ENCODE data around the gene PHACTR3. TPM values are rescaled to one million over a fixed set of nuclear protein-coding genes. Genes with fewer than 3 reads are reported as not detected.

The PHACTR3 gene
- total RNA-seq, 1 donor from 2014 or later, result 0.51 TPM

DNA sequence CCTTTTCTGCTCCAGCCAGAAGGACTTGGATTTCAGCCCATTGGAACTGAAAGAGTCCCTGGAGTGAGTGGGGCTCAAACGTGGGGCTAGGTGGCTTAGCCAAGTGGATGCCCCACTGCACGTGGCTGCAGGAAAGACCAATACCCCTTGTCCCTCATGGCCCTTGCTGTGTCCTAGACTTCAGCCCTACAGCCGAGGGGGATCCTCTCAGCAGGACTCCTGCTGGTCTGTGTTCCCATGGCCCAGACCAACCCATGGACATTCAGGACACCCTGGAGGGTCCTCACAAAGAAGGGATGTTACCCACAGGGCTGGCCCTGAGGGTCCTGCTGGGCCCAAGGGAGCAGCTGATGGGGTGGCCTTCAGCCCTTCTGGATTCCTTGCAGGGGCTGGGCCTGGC lies 30.0 kb upstream of the PHACTR3 start:
- DNase-seq, result no peak

DNA sequence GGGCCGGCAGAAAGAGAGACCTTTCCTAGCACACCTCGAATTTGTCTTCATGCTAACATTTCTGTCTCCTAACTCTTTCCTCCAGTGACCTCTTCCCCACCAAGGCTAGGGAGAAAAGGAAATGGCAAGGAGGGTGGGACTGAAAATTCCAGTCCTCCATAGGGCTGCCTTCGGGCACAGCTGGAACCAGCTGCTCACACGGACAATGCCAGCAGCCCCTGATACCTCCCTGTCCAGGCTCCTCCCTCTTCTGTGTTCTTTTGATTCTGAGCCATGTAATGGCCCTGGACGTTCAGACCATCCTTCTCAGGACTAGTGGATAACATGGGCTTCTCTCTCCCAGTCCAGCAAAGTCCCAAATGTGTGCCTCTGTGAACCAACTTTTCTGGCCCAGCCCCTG lies 29.1 kb upstream of the PHACTR3 start:
- no peak for DNase-seq

DNA sequence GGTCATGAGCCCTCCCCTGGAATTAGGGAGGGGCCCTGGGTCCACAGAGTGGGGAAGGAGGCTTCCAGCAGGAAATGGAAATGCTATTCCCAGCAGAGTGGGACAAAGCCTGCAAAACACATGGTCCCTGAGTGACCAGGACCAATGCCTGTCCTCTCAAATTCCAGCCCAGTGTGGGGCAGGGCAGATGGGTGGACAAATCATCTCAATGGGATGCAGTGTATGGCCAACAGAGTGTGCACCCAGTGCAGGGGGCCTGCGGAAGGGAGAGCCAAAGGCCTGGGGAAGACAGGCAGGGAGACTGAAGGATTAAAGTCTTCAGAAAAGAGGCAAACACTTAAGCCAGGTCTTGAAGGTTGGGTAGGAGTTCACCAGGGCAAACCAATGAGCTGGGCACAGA lies 28.7 kb upstream of the PHACTR3 start:
- no peak for DNase-seq

DNA sequence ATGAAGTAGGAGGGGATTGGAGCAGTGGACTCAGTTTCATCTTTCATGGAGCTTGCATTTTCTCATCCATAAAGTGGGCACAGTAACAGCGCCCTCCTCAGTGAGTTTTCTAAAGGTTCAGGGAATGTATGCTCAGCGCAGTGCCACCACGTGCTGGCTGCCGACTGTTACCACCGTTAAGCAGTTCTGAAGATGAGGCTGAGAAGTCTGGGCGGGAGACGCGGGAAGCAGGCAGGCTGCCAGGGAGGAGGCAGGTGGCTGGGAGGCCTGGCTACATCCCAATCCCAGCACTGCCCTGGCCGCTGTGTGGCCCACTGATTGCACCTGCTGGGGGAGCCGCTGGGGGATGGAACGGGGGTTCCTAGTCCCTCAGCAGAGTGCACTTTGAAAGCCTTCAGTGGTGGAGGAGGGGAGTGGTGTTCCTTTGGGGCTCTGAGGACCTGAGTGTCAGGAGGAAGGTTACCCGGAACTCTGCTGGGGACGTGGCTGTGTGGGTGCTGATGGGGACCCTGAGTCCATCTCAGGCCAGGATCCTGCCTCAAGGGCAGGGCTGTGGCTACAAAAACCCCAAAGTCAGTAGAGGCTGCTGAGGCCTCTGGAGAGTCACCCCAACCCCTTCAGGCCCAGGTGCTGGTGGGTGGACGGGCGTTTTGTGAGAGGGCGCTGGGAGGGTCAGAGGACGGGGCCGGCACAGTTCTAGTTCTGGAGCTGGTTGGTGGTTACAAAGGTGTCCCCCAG lies 28.0 kb upstream of the PHACTR3 start:
- DNase-seq, result no peak

DNA sequence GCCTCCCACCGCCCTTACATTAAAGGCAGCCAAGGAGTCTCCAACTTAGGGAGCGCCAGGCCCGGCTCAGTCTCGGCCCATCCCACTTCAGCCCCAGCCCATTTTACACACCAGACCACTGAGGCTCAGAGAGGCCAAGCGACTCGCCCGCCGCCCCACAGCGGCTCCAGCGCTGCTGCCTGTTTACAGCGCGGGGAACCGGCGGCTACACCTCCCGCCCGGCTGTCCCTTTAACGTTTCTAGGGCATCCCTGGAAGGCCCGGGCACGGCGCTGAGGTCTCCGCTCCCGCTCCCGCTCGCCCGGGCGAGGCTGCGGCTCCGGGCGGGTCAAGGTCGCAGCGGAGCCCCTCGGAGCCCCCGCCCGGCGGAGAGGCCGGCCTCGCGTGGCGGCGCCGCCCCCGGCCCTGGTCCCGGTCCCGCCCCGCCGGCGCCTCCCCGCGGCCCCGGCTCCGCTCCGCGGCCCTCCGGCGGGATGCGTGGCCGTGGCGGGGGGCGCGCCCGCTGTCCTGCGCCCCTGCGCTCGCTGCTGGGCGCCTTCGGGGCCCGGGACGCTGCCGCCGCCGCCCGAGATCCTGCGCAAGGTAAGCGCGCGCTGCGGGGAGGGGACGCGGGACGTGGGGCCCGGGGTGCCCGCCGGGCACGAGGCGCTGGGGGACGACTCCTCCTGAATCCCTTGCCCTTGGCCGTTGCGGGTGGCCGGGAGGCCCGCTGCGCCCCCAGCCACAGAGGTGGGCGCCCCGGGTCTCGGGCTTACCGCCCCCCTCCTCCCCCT lies 27.1 kb upstream of the PHACTR3 start:
- no peak for DNase-seq

DNA sequence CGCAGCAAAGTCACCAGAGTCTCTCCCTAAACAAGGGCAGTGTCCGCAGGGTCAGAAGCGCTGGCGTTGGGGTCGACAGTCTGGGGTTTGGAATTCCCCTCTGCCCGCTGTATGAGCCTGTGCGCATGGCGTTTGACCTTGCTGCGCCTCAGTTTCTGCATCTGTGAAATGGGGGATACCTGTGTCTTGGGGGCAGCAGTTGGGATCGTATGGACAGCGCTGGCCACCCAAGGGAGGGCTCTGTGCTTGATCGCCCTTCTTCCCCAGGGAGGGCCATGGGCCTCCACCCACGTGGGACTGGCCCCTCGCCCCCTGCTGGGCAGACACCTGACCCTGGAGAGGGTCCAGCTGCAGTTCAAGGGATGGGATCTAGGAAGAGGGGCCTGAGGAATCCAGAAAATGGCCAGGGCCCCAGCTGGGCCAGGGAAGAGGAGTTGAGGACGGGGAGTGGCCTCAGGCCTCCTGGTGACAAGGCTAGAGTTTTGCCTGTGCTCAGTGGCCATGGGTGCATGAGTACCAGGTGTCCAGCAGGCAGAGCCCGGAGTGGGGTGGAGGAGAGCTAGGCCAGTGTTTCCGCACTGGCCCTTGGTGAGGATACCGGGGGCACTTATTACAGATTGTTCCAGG lies 26.4 kb upstream of the PHACTR3 start:
- DNase-seq, result no peak

DNA sequence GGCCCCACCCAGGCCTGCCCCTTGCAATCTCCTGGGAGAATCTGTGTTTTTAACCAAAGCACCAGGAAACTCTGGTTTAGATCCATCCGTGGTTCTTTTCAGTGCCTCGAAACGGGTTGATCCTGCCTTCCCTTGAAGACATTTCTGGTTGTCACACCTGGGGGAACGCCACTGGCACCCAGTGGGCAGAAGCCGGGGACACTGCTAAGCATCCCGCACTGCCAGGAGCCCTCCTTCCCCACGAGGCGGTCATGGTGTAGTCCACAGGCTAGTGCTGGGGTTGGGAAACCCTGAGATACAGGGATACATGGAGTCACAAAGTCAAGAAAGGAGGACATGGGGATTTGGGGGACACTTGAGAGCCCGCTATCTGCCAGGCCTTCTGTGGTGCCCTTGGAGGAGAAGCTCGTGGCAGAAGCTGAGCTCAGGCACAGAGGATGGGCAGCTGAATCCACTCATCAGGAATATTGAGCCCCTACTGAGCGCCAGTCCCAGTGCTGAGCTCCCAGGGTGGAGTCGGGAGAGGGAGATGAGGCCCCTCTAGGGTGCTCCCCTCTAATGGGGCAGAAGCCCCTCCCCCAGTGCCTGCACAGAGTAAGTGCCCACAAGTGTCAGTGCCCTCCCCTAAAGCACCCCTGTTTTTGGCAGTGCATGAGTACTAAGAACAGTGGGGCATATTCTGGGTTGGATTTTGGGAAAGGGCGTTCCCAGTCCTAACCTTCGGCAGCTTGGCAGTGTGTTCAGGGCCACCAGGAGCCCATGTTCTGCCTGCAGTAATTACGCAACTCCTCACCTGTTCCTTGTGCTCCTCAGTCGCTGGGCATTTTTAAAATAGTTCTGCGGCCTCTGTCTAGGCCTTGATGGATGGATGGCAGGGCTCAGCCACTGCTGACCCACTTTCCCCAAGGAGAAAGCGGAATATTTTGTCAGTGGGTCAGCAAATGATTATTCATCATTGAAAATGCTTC lies 25.6 kb upstream of the PHACTR3 start:
- no peak for DNase-seq

DNA sequence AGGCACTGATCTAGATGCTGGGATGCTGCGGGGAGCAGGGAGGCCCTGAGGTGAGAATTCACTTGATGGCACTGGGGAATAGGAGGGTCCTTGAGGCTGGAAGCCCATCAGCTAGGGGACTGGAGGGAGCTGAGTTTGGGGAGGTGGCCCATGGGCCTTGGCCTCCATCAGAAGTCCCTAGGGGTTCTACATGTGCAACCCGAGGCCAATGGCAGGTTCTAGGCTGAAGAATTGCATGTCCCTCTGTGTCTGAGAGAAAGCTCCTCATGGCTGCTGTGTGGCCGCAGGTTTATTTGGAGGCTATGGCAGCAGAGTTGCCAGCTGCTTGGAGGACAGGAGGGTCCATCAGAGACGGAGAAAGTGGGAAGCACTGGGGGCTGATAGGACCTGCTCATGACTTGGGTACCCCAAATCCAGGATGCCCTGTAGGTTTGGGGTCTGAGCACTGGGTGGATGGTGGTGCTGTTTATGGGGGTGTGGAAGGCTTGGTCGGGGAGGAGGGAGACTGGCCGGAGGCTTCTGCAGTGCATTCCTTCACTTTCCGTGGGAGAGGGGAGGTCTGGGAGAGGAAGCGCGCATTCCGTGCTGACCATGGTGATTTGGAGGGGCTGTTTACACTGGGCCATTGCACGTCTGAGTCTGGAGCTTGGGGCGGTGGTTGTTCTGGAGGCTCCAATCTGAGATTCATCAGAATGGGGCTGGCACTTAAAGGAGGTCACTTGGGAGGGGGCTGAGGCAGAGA lies 24.8 kb upstream of the PHACTR3 start:
- no peak for DNase-seq

DNA sequence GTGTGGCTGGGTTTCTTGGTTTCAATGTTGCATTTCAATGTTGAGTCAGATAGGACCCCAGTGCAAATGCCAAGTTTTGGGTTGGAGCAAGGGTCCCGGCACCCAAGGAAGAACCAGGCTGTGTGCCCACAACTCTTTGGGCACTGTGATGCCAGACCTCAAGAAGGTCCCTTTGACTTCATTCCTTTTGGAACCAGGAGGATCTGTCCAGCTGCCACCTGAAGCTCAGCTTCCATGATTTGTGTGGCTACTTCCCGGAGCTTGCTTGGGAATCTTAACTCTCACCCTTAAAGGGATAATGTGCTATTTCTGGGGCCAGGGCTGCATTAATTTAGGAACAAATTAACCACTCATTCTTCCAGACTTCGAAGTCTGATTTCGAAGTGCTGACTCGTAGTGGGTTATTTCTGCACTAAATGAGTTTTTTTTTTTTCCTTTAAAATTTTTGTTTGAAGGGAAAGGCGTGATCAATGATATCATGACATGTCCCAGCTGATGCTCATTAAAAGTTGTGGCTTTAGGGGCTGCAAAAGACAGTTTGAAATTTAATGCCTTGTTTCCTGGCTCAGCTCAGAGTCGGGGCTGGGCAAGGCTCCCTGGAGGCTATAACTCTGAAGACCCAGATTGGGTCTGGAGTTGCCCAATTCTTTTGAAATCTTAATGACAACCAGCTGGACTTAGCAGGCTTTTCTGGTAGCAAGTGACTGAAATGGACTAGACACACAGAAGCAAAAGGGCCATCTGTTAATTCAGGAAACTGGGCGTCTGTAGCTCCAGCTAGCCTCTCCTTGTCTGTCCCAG lies 24.0 kb upstream of the PHACTR3 start:
- no peak for DNase-seq

DNA sequence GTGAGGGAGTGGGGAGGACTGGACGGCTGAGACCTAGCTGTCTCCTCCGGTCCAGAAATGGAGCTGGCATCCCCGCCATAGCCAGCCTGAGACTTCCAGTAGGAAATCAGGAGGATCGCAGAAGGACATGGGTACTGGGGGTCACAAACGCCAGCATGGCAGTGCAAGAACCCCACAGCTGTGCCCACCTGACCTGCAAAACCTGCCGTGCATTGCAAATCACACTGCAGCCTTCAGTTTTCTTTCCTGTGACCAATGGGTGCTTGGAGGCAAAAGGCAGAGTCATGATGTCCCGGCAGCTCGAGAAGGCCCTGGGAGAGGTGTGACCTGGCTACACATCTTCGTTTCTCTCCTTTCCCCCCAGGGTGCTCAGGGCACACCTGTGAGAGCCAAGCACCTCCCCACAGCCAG lies 23.3 kb upstream of the PHACTR3 start:
- no peak for DNase-seq

DNA sequence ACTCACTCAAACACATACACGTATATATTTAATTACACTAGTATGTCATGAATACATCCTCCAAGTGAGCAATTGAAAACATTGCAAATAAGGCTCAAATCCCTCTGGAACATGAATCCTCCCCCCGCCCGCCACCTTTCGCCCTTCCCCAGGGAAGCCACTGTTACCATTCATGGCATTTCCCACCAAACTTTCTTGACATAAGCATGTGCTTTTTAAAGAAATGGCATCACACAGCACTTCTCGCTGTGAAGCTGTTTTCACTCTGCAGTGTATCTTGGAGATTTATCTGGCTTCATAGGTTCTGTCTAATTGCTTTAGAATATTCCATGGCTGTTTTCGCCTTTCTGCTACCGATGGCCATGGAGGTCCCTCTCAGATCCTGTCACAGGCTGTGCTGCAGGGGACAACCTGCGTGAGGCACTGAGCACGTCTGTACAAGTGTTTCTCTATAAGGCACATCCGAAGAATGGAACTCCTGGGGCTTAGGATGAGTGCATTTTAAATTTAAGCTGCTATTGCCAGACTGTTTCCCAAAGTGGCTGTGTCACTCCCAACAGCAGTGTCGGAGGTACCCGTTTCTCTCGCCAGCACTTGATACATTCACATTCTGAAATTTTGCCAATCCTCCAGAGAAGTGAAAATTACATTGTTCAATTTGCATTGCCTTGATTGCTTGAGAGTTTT lies 22.2 kb upstream of the PHACTR3 start:
- DNase-seq, result no peak

DNA sequence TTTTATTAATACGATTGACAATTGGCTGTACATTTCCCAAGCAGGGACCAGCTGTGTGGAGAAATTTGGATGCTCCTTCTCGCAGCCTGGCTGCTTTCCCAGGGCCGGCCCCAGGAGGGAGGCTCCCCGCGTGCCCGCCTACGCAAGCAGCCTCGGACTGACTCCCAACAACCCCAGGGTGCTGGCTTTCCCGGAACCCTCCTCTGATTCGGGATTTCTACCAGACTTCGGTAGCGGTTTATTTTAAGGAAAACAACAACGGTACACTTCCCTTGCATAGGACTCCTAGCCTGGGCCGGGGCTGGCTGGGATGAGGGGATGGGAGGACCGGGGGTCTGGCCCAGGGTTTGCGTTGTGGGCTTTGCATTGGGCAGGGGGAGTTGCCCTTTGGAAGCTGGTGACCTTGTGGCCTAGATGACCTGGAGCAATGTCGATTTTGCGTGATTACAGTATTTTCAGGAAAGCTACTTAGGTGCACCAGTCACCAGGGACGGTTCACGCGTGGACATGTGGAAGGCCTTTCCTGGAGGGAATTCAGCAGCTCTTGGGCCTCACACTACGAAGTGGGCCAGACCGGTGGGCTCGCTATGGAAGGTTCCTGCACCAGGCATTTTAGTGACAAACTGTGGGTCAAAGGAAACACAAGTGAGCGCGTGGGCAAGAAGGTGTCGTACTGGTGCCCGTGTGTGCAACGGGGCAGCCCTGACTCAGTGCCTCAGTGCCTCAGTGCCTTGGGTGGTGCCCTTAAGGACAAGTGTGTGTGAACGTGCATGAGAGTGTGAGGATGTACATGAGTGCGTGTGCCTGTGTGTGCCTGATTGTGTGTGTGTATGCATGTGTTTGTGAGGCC lies 20.7 kb upstream of the PHACTR3 start:
- no peak for DNase-seq

DNA sequence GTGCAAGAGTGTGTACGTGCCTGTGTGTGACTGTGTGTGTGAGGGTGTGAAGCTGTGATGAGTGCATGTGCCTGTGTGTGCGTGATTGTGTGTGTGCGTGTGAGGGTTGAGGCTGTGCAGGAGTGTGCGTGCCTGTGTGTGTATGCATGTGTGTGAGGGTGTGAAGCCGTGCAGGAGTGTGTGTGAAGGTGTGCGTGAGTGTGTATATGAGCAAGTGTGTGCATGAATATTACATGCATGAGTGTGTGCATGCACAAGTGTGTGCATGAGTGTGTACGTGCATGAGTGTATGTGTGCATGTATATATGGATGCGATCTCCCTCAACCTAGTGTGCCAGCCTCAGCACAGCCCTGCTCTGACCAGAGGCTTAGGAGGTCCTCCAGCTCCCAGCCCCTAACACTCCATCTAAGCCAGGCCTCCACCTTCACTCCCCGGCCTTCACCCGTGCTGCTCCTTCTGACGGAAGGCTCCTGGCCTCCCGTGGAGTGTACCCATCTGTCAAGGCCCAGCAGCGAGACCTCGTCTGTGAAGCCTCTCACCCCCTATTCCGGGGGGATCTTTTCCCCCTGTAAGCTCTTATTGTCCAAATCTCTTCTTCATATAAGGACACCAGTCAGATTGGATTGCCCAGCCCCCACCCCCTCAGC lies 19.9 kb upstream of the PHACTR3 start:
- no peak for DNase-seq

DNA sequence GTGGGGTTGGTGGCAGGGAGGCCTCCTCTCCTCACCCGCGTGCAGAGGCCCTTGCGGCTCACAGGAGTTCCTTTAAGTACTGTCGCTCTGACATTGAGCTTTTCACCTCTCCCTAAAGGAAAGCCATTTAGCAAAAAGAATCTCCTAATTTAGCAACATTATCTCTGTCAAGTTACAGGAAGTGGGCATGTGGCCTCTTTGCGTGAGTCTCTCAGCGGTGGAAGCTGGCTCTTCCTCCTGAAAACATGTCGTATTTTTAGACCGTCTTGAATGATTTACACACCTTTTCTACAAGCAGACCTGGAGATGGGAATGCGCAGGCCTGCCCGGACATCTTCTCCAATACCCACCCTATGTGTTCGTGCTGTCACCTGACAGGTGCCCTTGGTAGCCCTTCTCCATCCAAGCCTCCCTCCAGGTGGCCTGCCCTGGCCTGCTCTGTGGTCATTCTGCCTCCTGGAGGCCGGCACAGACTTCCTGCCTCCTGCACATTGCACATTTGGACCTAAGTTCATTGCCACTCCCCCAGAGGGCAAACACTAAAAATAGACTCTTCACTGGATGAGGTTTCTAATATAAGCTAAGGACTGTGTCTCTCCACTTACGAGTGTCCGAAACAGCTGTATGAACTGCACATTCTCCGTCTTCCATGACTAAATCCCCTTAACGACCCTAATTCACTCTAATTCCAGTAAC lies 18.5 kb upstream of the PHACTR3 start:
- no peak for DNase-seq

DNA sequence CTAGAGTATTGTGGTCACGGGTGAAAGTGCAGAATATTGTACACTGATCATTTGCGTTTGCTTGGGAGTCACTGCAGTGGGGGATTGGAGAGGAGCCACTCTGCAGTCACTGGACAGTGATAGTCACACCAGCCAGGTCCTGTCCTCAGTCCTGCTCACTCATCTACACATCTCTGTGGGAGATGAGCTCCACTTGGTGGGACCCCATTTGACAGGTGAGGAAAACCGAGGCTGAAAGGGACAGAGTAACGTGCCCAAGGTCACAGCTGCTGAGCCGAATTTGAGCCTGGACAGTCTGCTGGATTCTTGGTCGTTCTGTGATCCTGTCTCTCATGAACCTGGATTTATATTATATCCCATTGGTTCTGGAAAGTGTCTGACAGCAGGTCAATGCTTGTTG lies 17.7 kb upstream of the PHACTR3 start:
- no peak for DNase-seq

DNA sequence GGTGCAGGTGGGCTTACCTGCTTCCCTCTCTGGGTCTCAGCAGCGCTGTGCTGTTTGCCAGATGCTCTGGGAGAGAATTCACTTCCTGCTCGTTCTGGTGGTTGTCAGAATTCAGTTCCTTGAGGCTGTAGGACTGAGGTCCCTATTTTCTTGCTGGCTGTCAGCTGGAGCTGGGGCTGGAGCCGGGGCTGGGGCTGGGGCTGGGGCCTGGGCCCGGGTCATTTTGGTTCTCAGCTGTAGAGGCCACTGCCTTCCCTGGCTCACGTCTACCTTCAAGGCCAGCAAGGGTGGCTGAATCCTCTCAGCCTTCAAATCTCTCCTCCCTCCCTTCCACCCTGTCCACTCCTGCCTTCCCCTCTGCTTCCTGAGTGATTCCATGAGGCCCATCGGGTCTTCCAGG lies 16.8 kb upstream of the PHACTR3 start:
- DNase-seq, result no peak

DNA sequence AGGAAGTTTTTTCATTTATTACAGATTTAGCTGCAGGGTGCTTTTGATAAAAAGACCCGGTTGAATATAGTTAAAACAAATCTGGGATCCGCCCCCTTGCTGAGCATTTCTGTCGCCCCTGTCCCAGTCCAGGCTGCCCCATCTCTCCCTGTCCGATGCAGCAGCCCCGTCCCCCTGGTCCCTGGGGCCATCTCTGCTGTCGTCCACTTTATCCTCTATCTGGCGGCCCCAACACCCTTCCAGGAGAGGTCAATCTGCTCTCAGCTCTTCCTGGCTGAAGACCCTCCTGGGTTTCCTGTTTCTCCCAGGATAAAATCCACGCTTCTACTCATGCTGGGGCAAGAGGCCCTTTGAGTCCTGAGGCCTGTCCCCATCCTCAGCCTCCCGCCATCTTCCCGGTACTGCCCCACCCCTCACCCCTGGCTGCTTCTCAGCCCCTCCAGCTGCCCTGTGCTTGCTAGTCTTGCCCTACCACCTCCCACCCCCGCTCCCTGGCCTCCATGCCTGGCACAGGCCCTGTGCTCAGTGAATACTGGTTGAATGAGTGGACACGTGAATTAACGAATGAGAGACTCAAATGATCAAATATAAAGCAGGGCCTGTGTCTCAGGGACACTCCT lies 16.0 kb upstream of the PHACTR3 start:
- no peak for DNase-seq

Measured in dermis blood vessel endothelial cell (primary cell).